ENCODE measurements around the gene PNISR. TPM values are rescaled to one million over a fixed set of nuclear protein-coding genes. Genes with fewer than 3 reads are reported as not detected.

The PNISR gene
- total and polyA plus RNA-seq, 2 of the 13 experiments (the other 11 are each of a cell fraction or from before 2014, with no cell fraction given): 43.0 to 48.0 TPM

GRCh38 chr6:99425647-99426450 is 741 bp upstream of the PNISR start (continued):
- TF ChIP-seq IRF9 (CRISPR knock-in tag; IDR thresholded peaks at IDR 0.05; ENCODE audit: borderline replicate concordance): no peak
- TF ChIP-seq TCF12 (IDR thresholded peaks at IDR 0.05): no peak
- peak; percentile 46; the same call in 1 of the 2 replicates for TF ChIP-seq TCF12 (CRISPR knock-in tag; IDR thresholded peaks at IDR 0.05)
- TF ChIP-seq NFATC3 (CRISPR knock-in tag; IDR thresholded peaks at IDR 0.05): no peak
- no peak for TF ChIP-seq ZNF660 (CRISPR knock-in tag; IDR thresholded peaks at IDR 0.05; ENCODE audit: borderline replicate concordance, low read depth)
- no peak for TF ChIP-seq ZNF761 (CRISPR knock-in tag; conservative IDR thresholded peaks at IDR 0.05)
- peak; percentile 73 for TF ChIP-seq CTCF (CRISPR knock-in tag; IDR thresholded peaks at IDR 0.05)
- no peak for TF ChIP-seq ZNF746 (CRISPR knock-in tag; IDR thresholded peaks at IDR 0.05)
- TF ChIP-seq ZBTB2 (CRISPR knock-in tag; IDR thresholded peaks at IDR 0.05; ENCODE audit: low read depth): no peak
- TF ChIP-seq PLSCR1 (CRISPR knock-in tag; IDR thresholded peaks at IDR 0.05; ENCODE audit: borderline replicate concordance): no peak
- TF ChIP-seq ZBTB21 (CRISPR knock-in tag; IDR thresholded peaks at IDR 0.05): no peak
- no peak for TF ChIP-seq ZNF724P (CRISPR knock-in tag; IDR thresholded peaks at IDR 0.05; ENCODE audit: borderline replicate concordance)
- no peak for TF ChIP-seq POLR2A (IDR thresholded peaks at IDR 0.05; ENCODE audit: insufficient read depth in 1 of 2, low read depth in 2 of 2, low read length in 2 of 2)
- TF ChIP-seq, protein P1, sequence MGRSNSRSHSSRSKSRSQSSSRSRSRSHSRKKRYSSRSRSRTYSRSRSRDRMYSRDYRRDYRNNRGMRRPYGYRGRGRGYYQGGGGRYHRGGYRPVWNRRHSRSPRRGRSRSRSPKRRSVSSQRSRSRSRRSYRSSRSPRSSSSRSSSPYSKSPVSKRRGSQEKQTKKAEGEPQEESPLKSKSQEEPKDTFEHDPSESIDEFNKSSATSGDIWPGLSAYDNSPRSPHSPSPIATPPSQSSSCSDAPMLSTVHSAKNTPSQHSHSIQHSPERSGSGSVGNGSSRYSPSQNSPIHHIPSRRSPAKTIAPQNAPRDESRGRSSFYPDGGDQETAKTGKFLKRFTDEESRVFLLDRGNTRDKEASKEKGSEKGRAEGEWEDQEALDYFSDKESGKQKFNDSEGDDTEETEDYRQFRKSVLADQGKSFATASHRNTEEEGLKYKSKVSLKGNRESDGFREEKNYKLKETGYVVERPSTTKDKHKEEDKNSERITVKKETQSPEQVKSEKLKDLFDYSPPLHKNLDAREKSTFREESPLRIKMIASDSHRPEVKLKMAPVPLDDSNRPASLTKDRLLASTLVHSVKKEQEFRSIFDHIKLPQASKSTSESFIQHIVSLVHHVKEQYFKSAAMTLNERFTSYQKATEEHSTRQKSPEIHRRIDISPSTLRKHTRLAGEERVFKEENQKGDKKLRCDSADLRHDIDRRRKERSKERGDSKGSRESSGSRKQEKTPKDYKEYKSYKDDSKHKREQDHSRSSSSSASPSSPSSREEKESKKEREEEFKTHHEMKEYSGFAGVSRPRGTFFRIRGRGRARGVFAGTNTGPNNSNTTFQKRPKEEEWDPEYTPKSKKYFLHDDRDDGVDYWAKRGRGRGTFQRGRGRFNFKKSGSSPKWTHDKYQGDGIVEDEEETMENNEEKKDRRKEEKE (IDR thresholded peaks at IDR 0.05): no peak
- no peak for TF ChIP-seq TMF1 (CRISPR knock-in tag; IDR thresholded peaks at IDR 0.05; ENCODE audit: low read depth)
- TF ChIP-seq ZNF256 (CRISPR knock-in tag; conservative IDR thresholded peaks at IDR 0.05): no peak
- no peak for TF ChIP-seq ZBTB4 (CRISPR knock-in tag; IDR thresholded peaks at IDR 0.05; ENCODE audit: borderline replicate concordance)
- TF ChIP-seq MEIS2 (CRISPR knock-in tag; IDR thresholded peaks at IDR 0.05): no peak

Measured in HepG2 (cell line).